Type B pancreatic cell (in vitro differentiated cells): ENCODE data around the gene SWAP70. TPM values are rescaled to one million over a fixed set of nuclear protein-coding genes. Genes with fewer than 3 reads are reported as not detected.

Experiments used
- DNase-seq: peaks from one replicate; pipeline ENCODE4 v3.0.0; 2021; ENCODE audit warnings: mixed read lengths; ENCODE audit not compliant: unreplicated experiment; ENCODE audit errors: extremely low spot score
- H3K27ac Mint-ChIP-seq: 2 replicates; pipeline ENCODE4 v1.8.0; 2021; ENCODE audit warnings: mild to moderate bottlenecking, mixed read lengths
- H3K27me3 Mint-ChIP-seq: 2 replicates; pipeline ENCODE4 v1.8.0; 2021; ENCODE audit warnings: mixed read lengths
- H3K36me3 Mint-ChIP-seq: 2 replicates; pipeline ENCODE4 v1.8.0; 2021; ENCODE audit warnings: mixed read lengths
- H3K4me1 Mint-ChIP-seq: one replicate; pipeline ENCODE4 v1.8.0; 2021; ENCODE audit warnings: mixed read lengths; ENCODE audit not compliant: unreplicated experiment
- H3K4me3 Mint-ChIP-seq: 2 replicates; pipeline ENCODE4 v1.8.0; 2021; ENCODE audit warnings: mild to moderate bottlenecking, mixed read lengths
- H3K9me3 Mint-ChIP-seq: 2 replicates; pipeline ENCODE4 v1.8.0; 2021; ENCODE audit warnings: mixed read lengths
- CTCF ChIP-seq: fragments of 200-600 bp; sonication (generic); conservative IDR thresholded peaks from 2 replicates; pipeline ENCODE4 v1.5.0; 2021; ENCODE audit warnings: antibody characterized with exemption, mild to moderate bottlenecking
- total RNA-seq: library from RNA; stranded (reverse); gene quantifications from 2 replicates; pipeline ENCODE4 v1.2.1, GENCODE V29; 2021; ENCODE audit warnings: low replicate concordance

SWAP70 gene
- total RNA-seq, 1 donor from 2014 or later = 18.8 TPM

GRCh38 chr11:9771071-9771511 lies 107.2 kb downstream of the SWAP70 start:
- Mint-ChIP-seq H3K4me3 (no peak overlapping the region), H3K27ac (no peak overlapping the region), H3K36me3 (peaks cover 22% of the 10 kb centered on the region), H3K9me3 (no peaks in the 10 kb centered on the region), H3K4me1 (peaks cover 15% of the 10 kb centered on the region), H3K27me3 (no peaks in the 10 kb centered on the region)
- DNase-seq = no peak
- TF ChIP-seq CTCF = no peak

GRCh38 chr11:9772218-9772617 lies 108.3 kb downstream of the SWAP70 start:
- no peak for DNase-seq
- no peak overlapping the region for H3K4me3 Mint-ChIP-seq
- no peak overlapping the region for H3K27ac Mint-ChIP-seq
- H3K27me3 Mint-ChIP-seq = no peaks in the 10 kb centered on the region
- no peaks in the 10 kb centered on the region for H3K9me3 Mint-ChIP-seq
- peaks cover 7% of the 10 kb centered on the region for H3K4me1 Mint-ChIP-seq
- TF ChIP-seq CTCF = no peak
- H3K36me3 Mint-ChIP-seq = peaks cover 25% of the 10 kb centered on the region

- TF ChIP-seq CTCF = no peak
- Mint-ChIP-seq H3K9me3 (no peaks in the 10 kb centered on the region), H3K36me3 (peaks cover 26% of the 10 kb centered on the region), H3K4me1 (peaks cover 7% of the 10 kb centered on the region), H3K27me3 (no peaks in the 10 kb centered on the region), H3K4me3 (no peak overlapping the region), H3K27ac (no peak overlapping the region)
- no peak for DNase-seq
Observed at GRCh38 chr11:9773524-9773923, 109.6 kb downstream of the SWAP70 start.

GRCh38 chr11:9774109-9774508 lies 110.2 kb downstream of the SWAP70 start:
- Mint-ChIP-seq H3K4me3 (no peak overlapping the region), H3K27me3 (no peaks in the 10 kb centered on the region), H3K36me3 (peaks cover 24% of the 10 kb centered on the region), H3K4me1 (peaks cover 7% of the 10 kb centered on the region), H3K9me3 (no peaks in the 10 kb centered on the region), H3K27ac (no peak overlapping the region)
- no peak for TF ChIP-seq CTCF
- no peak for DNase-seq

- Mint-ChIP-seq H3K27me3 (no peaks in the 10 kb centered on the region), H3K9me3 (no peaks in the 10 kb centered on the region), H3K4me1 (peaks cover 7% of the 10 kb centered on the region), H3K36me3 (peaks cover 19% of the 10 kb centered on the region), H3K27ac (no peak overlapping the region), H3K4me3 (no peak overlapping the region)
- DNase-seq = no peak
- no peak for TF ChIP-seq CTCF
Observed at GRCh38 chr11:9774591-9775397, 110.9 kb downstream of the SWAP70 start.
